Body of pancreas (tissue), 4 donors: ENCODE data around the gene ERC2.

Experiments used
- CTCF ChIP-seq, 7 experiments: fragments of 450-650 bp in 4 of 7; fragments of 200-600 bp in 3 of 7; sonication (generic) in 3 of 7; IDR thresholded peaks; one replicate each; pipeline ENCODE4 v1.5.1; 2016 to 2019; ENCODE audit warnings: antibody characterized with exemption in 7 of 7
- POLR2A ChIP-seq, 3 donors: fragments of 450-650 bp; IDR thresholded peaks; one replicate each; pipeline ENCODE4 v1.6.1; 2016; ENCODE audit warnings: antibody characterized with exemption in 3 of 3, mild to moderate bottlenecking in 2 of 3

GRCh38 chr3:55709411-55710012 is 758.8 kb downstream of the ERC2 start:
- TF ChIP-seq CTCF (IDR thresholded peaks at IDR 0.05) = no peak
- TF ChIP-seq POLR2A (IDR thresholded peaks at IDR 0.05) = no peak
